ENCODE data around the gene CBX6.
"Not testable (repeated sequence)": the region's sequence is repeated elsewhere in the genome, so short reads cannot be mapped to it uniquely, and the experiment has no call there.

CBX6 gene

DNA sequence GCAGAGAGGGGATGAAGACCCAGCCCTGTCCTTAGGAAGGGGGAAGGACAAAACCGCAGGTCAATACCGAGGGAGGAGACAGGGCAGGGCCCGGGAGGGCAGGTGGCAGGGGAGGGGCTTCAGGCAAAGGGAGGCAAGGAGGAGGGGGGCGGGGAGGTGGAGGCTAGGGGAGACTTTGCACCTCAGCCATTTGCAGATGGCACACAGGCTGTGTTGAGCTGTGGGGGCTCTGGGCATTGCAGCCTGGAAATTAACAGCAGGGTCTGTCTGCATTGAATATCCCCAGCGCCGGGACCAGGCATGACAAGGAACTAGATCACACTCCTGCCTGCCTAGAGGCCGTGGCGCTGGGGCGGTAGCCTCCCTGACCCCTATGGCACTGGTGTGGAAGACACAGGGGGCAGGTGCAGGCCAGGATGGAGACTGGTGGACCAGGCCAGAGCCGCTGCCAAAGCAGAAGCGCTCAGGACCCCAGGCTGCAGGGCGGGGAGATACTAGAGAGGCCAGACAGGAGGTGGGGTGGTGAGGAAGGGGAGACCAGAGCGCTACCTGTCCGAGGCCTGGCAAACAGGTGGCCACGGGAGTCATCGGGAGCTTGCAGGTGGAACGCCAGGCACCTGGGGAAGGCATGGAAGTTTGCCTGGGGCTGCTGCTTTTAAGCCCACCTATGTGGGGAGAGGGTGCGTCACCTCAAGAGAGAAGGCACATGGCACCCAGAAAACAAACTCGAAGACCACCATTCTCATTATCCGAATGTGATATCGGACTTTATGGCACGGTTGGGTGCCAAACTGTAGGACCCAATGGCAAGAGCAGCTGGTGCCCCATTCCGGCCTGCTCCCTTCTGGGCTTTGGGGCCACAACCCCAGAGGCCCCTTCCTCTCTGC lies 11.5 kb downstream of the CBX6 start:
- no peak for DNase-seq

DNA sequence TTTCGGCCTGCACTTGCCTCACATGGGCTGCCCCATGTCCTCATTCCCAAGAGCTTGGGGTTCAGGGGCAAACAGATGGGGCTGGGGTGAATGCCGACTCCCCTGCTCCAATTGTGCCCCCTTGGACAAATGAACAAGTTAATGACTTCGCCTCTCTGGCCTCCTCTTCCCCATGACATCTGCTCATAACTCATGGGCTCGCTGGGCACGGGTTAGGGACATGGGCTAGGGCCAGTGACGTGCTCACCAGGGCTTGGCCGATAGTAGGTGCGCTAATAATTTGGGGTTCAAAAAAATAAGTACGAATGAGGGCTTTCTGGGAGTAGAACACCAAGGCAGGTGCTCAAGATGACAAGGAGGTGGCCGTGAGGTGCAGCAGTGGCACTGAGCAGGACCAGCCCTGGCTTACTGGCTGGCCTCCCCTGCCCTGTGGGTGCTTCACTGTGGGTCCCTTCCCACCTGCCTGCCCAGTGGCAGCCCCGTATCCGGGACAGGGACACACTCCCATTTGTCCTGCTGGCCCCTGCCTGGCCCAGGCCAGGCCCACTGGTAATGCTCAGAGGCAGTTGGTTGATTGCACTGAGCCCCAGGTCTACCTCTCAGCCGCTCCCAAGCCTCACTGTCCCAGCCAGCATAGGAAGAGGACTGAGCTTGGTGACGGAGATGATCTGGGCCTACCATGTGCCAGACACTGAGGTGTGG lies 12.3 kb downstream of the CBX6 start:
- DNase-seq, result no peak

DNA sequence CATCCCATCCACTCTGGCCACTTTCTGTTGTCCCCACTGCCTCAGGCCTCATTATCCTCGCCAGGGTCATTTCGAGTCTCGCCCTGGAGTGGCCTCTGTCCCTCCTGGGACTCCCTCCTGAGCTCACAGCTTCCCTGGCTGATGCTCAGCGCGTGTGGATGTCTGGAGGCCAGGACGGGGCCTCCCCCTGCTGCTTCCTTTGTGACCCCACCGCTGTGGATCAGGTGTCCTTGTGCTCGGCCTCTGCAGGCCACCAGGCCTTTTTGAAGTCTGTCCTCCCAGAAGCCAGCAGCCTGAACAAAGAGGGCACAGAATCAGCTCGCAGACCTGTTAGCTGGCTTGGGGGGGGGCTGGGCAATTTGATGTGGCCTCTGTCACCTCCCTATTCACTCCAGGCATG lies 13.5 kb downstream of the CBX6 start:
- no peak for DNase-seq

DNA sequence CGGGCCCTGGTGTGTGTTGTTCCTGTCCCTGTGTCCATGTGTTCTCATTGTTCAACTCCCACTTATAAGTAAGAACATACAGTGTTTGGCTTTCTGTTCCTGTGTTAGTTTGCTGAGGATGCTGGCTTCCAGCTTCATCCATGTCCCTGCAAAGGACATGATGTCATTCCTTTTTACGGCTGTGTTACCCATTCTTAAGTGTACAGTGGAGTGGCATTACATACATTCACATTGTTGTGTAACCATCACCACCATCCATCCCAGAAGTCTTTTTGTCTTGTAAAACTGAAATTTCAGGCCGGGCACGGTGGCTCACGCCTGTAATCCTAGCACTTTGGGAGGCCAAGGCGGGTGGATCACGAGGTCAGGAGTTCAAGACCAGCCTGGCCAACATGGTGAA lies 17.5 kb downstream of the CBX6 start:
- not testable (repeated sequence) for DNase-seq

DNA sequence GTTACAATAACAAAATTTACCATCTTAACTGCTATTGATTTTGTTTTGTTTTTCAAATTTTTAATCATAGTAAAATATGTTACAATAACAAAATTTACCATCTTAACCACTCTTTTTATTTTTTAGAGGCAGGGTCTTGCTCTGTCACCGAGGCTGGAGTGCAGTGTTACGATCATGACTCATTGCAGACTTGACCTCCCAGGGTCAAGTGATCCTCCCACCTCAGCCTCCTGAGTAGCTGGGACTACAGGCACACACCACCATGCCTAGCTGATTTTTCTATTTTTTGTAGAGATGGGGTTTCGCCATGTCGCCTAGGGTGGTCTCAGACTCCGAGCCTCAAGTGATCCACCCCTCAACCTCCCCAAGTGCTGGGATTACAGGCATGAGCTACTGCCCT lies 18.1 kb downstream of the CBX6 start:
- DNase-seq, result not testable (repeated sequence)

DNA sequence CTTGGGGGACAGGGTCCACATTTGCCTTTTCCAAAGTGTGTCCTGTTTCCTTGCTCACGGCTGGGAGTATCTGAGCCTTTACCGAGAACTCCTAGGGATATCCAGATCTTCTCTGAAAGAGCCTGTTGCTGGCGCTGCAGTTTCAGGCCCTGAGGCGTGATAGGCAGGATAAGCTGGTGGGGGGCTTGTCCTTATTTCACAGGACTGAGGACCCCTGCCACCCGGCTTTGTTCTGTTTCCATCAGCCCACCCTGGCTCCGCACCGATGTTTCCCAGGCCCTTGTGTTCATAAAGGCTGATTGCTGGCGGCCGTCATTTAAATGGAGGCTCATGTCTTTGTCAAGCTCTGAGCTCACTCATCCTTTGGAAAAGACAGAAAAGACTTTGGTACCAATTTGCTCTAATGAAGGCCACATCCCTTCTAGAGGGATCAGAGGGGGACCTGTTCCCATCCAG lies 18.8 kb downstream of the CBX6 start:
- DNase-seq, result no peak

DNA sequence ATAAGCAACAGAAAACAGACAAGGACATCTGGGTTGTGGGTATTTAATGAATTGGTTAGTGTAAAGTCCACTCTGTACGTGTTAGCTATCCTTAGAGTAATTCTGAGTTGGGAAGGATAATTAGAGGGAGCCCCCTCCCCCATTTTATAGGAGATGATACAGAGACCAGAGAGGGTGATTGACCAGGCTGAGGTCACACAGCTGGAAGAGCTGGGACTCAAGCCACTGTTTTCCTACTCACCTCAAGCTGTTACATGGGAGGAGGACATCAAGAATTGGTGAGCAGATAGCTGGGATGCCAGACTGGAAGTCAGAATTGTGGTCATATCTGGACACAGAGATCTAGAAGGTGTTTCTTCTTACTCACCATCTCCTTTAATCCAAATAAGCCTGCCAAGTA lies 19.5 kb downstream of the CBX6 start:
- no peak for DNase-seq

DNA sequence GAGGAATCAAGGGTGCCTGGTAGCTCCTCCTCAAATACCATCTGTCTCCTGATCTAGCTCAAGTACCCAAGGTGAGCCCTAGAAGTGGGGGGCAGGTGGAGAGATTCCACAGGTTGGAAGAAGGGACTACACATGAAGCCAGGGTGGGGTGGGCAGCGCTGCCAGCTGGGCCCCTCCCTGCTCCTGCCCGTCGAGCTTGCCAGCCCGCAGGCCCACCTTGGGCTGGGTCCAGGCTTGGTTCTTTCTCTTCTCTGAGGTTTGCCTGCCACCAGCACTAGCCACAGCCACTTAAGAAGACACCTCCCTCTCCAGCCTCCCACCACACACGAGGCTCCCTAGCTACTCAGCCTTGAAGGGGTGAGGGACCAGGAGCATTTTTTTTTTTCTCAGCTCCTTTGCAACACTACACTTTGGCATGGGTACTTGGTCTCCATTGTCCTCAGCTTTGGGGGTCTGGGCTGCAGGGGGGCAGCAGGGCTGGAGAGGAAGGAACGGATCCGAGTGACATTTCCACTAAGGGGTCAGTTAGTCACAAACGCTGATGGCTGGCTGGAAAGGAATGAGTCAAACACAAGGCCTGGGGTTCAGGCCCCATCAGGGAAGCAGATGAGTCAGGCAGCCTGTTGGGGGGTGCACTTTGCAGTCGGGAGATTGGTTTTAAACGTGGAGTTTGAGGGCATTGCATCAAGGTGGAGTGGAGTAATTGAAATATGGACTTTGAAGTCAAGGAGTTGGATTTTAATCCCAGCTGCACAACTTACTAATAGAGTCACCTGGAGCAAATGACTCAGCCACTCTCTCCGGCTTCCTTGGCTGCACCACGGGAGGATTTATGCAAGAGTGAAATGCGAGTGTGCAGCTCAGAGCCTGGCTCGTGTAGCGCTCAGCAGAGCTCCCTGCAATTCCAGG lies 20.8 kb downstream of the CBX6 start:
- no peak for DNase-seq

DNA sequence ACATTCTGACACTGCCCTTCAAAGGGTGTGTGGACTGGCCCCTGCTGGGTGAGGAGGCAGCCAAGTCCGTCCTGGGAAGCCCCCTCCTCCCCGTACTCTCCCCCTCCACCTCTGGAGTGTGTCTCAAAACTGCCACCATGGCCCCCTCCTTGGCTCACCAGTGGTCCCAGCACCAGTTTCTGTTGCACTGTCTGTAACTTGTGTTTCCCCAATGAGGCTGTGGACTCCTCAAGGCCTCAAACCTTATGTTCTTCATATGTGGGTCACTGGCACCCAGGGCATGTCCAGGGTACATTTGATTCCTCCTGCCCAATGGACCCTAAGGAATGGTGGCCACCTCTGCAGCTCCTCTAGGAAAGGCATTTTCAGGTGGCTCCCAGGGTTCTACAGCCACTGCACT lies 21.6 kb downstream of the CBX6 start:
- no peak for DNase-seq

DNA sequence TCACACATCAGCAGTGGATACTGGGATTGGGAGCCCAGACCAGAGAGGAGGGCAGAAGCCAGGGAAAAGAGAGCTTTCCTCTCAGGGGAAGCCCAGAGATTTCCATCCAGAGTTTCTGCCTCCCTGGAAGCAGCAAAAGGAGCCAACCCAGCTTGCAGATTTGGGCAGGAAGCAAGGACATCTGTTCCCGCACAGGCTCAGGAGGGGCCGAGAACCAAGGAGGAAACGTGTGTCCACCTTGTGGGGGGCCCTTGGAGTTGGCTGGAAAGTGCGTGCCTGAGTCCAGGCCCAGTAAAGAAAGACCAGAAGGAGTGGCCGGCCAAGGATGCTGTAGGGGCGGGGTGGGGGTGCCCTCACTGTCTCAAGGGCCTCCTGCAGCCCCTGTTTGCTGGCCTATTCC lies 22.2 kb downstream of the CBX6 start:
- DNase-seq, result no peak

DNA sequence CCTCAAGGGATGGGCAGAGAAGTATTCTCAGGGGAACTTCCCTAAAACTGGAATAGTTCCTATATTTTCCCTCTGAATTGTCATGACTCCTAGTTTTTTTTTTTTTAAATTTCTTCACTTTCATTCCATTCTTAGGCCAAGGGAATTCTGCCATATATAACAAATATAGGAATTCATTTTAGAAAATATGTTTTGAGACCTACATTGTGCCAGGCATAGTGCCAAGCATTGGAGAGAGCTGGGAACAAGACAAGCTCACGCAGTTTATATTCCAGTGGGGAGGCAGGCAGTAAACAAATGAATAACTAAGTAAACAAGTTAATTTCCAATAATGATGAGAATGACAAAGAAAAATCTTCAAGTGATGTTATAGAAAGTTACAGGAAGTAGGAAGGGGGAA lies 25.6 kb downstream of the CBX6 start:
- no peak for DNase-seq

DNA sequence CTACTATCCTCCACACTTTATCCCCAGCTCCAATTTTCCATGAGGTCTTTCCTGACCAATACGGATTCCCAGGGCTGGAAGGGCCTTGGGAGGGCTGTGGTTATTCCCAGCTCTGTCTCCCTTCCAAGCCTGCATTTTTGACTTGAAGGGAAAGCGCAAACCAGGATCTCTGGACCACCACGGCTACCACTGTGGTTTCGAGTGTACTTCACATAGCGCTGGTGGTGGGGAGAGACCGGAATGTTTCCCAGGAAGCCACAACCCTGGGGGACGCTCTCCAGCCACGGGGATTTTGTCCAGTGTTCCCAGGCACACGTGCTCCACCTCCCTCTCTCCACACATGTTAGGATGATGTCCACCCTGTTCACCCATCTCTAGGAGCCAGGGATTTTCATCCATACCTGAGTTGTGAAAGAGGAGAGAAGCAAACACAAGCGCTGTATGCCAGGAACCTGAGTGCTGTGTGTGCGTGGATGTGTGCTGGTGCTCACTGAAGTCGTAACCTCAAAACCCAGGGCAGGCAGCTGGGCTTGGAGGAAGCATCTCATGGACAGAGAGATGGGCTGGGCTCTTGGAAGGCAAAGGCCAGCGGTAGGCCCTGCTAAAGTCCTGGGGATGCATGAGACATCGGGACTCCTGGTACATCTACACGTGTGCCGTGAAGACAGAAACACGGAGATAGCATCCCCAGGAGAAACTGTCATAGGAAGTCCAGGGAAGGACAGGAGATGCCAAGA lies 26.8 kb downstream of the CBX6 start:
- DNase-seq, result no peak

DNA sequence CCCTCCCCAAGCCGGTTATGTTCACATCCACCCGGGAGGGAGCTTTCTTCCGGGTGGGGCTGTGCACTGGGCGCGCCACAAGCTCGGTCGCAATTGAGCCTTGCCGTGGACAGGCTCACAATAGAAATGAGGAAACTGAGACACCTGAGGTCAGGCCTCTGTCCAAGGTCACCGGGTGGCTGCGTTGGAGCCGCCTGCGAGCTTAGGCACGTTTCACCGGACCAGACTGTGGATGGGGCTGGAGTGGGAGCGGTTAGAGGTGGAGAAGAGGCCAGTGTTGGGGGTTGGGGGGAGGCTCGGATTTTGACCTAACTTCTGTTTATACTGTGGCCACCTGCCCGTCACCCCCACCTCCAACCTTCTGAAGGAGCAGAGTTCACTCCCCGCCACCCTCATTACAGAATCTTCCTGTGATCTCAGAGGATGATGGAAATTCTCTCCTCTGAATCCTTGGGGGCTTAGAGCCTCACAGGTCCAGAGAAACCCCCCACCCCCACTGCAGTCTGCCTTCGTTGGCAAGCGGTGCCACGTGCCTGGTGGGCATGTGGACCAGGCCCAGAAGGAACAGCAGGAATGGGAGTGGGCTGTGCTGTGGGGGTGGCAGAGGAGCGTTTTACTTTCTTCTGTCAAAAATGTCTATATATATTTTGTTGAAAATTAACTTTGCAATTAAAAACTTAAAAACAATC lies 27.6 kb downstream of the CBX6 start:
- no peak for DNase-seq

DNA sequence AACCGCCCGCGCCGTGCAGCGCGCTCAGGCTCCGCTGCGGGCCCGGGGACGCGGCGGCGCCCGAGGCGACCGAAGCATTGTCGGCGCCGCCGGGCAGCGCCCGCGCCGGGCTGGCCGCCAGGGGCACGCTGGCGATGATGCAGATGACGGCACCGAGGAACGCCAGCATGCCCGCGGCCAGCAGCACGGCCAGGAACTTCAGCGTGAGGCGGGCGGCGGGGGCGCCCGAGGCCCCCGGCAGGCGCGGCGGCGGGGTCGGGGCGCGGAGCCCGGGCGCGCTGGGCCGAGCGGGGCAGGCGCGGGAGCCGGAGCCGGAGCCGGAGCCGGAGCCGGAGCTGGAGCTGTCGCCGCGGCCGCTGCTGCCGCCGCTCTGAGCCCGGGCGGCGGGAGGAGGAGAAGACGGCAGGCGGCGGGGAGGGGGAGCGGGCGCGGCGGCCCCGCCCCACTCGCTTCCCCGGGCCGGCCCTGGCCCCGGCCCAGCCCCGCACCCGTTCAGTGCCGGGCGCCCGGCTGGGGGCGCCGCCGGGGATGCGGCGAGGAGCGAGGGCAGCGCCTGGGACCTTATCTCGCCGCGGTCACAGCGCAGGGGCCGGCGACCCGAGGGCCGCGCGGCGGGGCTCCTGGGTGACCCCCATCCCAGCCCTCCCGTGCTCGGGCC lies 28.2 kb downstream of the CBX6 start, which contains the start of gene NPTXR:
TSS of gene NPTXR (minus strand) at position 372 of the 658 bp plus-strand sequence.
- peak; percentile 18 for DNase-seq

DNA sequence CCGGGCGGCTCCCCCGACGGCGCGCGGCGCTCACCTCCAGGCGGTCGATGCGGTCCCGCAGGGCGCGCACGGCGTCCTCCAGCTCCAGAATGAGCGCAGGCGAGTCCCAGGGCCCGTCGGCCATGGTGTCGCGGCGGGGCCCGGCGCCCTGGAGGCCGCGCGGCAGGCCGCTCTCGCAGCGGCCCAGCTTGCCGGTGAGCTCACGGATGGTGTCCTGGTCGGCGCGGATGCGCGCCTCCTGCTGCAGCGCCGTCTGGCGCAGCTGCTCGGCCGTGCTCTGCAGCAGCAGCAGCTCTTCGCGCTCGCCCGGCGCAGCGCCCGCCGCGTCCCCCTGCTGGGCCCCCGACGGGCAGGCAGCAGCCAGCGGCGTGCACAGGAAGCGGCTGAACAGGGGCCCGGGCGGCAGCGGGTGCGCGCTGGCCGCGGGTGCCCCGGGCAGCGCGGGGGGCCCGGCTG lies 28.8 kb downstream of the CBX6 start:
- DNase-seq, result peak; percentile 51

DNA sequence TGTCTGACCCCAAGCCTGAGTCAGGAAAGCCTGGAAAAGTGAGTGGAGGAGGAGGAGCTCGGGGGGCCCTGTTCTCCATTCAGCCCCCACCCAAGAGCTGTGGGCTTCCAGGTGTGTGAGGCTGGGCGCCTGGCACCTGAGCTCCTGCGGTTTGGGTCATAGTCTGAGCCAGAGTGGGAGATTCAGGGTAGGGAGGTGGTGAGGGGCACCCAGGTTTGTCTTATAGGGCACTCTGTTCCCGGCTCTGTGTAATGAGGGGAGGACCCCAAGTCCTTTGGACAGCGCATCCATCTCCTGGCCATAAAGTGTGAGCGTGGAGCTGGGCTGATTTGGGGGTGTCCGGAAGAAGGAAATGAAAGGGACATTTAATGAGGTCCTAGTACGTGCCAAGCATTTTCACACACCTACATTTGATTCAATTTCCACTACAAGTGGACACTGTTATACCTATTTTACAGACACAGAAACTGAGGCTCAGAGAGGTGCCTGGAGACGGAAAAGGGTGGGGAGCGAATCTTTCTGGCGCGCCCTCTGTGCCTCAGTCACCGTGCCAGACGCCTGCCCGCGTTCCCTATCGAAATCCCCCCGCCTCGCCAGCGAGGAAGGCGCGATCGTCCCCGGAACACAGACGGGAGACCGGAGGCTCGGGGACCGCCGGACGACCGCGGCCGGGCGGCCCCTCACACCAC lies 29.4 kb downstream of the CBX6 start:
- DNase-seq, result no peak

DNA sequence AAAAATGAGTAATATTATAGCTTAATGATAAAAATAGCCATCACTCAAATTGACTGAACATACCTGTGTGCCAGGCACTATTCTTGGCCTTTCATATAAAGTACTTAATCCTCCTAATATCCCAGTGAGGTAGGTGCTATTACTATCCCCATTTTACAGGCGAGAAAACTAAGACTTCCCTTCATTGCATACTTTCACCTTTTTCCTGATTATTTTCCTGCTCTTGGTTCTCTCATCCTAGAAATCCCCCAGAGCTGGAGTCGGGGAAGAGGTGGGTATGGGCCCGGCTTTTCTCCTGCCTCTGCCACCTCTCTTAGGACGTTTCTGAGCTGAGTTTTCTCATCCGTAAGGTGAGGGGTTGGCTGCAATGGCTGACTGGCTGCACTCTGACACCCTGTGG lies 30.4 kb downstream of the CBX6 start:
- no peak for DNase-seq

DNA sequence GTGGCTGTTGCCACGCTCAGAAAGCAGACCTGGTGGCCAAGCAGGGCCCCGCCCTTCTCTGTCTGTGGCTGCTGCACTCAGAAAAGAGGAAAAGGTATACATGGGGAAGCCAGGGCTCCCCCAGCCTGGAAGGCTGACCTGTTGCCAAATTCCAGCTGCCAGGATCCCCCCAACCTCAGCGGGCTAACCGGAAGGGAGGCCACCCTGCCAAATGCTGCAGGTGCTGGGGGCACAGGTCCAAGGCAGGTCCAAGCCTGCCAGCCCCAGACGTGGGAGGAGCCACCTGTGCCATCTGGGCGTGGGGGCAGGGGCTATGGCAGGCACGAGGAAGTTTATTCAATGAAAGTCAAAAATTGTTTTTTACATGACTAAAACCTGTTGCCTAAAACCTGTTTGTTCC lies 30.8 kb downstream of the CBX6 start:
- DNase-seq, result no peak

DNA sequence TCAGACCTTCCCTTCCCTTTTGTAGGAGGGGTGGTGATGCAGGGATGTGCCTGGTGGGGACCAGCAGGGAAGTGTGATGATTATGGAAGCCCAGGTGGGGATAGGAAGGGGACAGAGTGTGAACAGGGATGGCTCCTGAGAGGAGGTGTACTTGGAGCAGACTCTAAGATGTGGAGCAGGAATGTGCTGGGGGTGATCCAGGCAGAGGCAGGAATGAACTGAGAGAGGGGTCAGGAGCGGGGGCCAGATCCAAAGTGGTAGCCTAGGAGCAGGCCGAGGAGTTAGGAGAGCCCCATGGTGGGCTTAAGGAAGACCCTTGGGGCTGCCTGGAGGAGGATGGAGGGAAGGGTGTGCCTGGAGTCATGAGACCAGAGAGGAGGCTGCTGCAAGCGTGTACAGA lies 31.9 kb downstream of the CBX6 start:
- no peak for DNase-seq

DNA sequence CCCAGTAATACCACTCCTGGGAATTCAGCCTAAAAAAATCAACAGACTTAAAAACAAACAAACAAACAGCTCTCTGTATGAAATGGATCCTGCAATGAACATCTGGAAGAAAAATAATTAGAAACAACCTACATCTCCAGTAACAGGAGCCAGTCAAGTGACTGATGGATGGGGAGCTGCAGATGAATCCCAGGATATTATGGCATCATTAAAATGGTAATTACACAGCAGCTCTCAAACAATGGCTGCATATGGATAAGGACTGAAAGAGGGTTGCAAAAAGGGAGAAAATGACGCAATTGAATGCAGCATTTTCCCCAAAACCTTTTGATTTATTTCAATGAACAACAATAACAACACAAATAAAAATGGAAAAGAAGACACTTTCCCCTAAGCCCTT lies 32.3 kb downstream of the CBX6 start:
- DNase-seq, result no peak
